HEK293 (cell line): Measurements from ENCODE around the gene DZIP1L.
"Not testable (repeated sequence)": the region's sequence is repeated elsewhere in the genome, so short reads cannot be mapped to it uniquely, and the experiment has no call there.

Experiments used
- CTCF ChIA-PET: fragments of 350-600 bp; formaldehyde crosslinking; extraction: SDS; loops from one replicate; lab custom pipeline; 2021; ENCODE audit warnings: antibody characterized with exemption; lab: Yijun Ruan, JAX
- POLR2A ChIA-PET: fragments of 300-600 bp; formaldehyde crosslinking; extraction: SDS; loops from one replicate; lab custom pipeline; 2020; ENCODE audit warnings: antibody characterized with exemption, inconsistent platforms; lab: Yijun Ruan, JAX
- H3K27ac ChIP-seq: fragments of 200-500 bp; sonication (Bioruptor generic); 2 replicates; pipeline ENCODE4 v1.5.1; 2014; ENCODE audit warnings: low read depth, low read length, control low read depth, inconsistent platforms; ENCODE audit errors: extremely low read depth
- H3K36me3 ChIP-seq, 2 experiments: fragments of 200-500 bp in 1 of 2; sonication (Bioruptor generic) in 1 of 2; 1 replicate in 1 of 2; 2 replicates in 1 of 2; pipeline ENCODE4 v1.5.1; 2014 to 2017; ENCODE audit warnings: inconsistent platforms in 2 of 2, low read length in 2 of 2; ENCODE audit not compliant: control insufficient read depth in 2 of 2, insufficient read depth in 1 of 2
- H3K4me1 ChIP-seq: fragments of 200-500 bp; sonication (Bioruptor generic); 2 replicates; pipeline ENCODE4 v1.5.1; 2014; ENCODE audit warnings: mild to moderate bottlenecking, low read length, inconsistent platforms; ENCODE audit not compliant: control insufficient read depth, insufficient read depth
- H3K4me3 ChIP-seq: 2 replicates; pipeline ENCODE4 v1.5.1; 2011; ENCODE audit warnings: low read depth, mild to moderate bottlenecking, control low read depth, low read length, moderate library complexity
- H3K9me3 ChIP-seq: fragments of 200-500 bp; sonication (Bioruptor generic); 2 replicates; pipeline ENCODE4 v1.5.1; 2014; ENCODE audit warnings: low read depth, low read length, inconsistent platforms; ENCODE audit not compliant: control insufficient read depth, insufficient read depth
- GLI2 ChIP-seq: fragments of 450-650 bp; formaldehyde crosslinking; IDR thresholded peaks from 2 replicates; pipeline ENCODE4; 2017; ENCODE audit warnings: missing biosample characterization, missing genetic modification characterization, low read depth, borderline replicate concordance
- GLIS1 ChIP-seq: fragments of 450-650 bp; formaldehyde crosslinking; IDR thresholded peaks from 2 replicates; pipeline ENCODE4 v1.5.1; 2016; ENCODE audit warnings: missing biosample characterization, missing genetic modification characterization
- KLF1 ChIP-seq: fragments of 450-650 bp; formaldehyde crosslinking; IDR thresholded peaks from 2 replicates; pipeline ENCODE4 v1.5.1; 2016; ENCODE audit warnings: missing biosample characterization, missing genetic modification characterization
- KLF7 ChIP-seq: fragments of 450-650 bp; formaldehyde crosslinking; IDR thresholded peaks from 2 replicates; pipeline ENCODE4 v1.5.1; 2016; ENCODE audit warnings: missing biosample characterization, missing genetic modification characterization, borderline replicate concordance
- KLF8 ChIP-seq: fragments of 450-650 bp; formaldehyde crosslinking; IDR thresholded peaks from 2 replicates; pipeline ENCODE4 v1.5.1; 2016; ENCODE audit warnings: missing biosample characterization, missing genetic modification characterization
- ZNF146 ChIP-seq: fragments of 450-650 bp; formaldehyde crosslinking; IDR thresholded peaks from 2 replicates; pipeline ENCODE4 v1.5.1; 2016; ENCODE audit warnings: missing biosample characterization, missing genetic modification characterization
- ZNF16 ChIP-seq: fragments of 450-650 bp; formaldehyde crosslinking; IDR thresholded peaks from 2 replicates; pipeline ENCODE4 v1.5.1; 2016; ENCODE audit warnings: low read depth, missing biosample characterization, missing genetic modification characterization
- ZNF202 ChIP-seq: fragments of 450-650 bp; formaldehyde crosslinking; IDR thresholded peaks from 2 replicates; pipeline ENCODE4 v1.5.1; 2016; ENCODE audit warnings: missing biosample characterization, missing genetic modification characterization, borderline replicate concordance
- ZNF571 ChIP-seq: fragments of 450-650 bp; formaldehyde crosslinking; IDR thresholded peaks from 2 replicates; pipeline ENCODE4 v1.5.0; 2017; ENCODE audit warnings: missing biosample characterization, missing genetic modification characterization
- ZNF600 ChIP-seq: fragments of 450-650 bp; formaldehyde crosslinking; IDR thresholded peaks from 2 replicates; pipeline ENCODE4 v1.5.1; 2016; ENCODE audit warnings: missing biosample characterization, missing genetic modification characterization
- TF ChIP-seq, protein P1 (sequence below): fragments of 450-650 bp; formaldehyde crosslinking; IDR thresholded peaks from 2 replicates; pipeline ENCODE4 v1.5.1; 2016; ENCODE audit warnings: missing biosample characterization, missing genetic modification characterization

DZIP1L gene

DNA sequence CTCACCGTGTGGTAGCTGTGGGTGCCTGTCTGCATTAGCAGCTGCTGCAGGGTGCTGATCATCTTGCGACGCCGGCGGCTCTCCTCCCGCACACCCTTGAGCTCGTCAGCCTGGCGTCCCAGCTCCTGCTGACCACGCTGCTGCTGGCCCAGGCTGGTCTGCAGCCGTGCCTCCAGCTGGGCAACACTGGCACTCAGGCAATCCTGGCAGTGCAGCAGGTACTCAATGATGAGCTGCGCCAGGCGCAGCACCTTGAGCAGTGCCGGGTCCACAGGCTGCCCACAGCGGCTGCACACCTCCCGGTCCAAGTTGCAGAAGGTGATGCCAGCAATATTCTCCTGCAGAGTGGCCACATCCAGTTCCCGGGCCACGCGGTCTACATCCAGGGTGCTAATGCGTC lies 11.9 kb downstream of the DZIP1L start:
- CTCF ChIA-PET, result no interaction called here

DNA sequence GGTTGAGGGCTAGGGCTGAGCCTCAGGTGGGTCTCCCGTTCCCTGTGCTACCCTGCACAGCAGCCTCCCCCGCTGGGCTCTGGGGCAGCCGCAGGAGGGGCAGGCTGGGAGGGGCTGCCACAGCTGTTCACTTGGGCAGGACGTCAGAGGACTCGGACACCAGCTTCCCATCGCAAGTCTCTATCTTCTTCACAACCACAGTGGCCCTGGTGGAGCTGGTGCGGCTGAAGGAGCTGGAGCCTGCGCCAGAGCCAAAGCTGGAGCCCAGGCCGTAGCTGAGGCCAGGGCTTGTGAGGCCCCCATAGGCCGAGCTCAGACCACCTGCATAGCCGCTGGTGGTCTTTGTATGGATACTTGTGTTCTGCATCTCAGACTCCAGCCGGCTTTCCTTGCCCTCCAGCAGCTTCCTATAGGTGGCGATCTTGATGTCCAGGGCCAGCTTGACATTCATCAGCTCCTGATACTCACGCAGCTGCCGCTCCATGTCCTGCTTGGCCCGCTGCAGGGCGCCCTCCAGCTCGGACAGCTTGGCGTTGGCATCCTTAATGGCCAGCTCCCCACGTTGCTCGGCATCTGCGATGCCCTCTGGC lies 14.0 kb downstream of the DZIP1L start:
- H3K27ac ChIP-seq, H3K4me1 ChIP-seq, H3K4me3 ChIP-seq, POLR2A ChIA-PET, H3K9me3 ChIP-seq: not testable (repeated sequence)
- H3K36me3 ChIP-seq, result peaks cover 0 to 51% of the 10 kb centered on the region in 2 experiments; a peak in 2 of 3 replicates
- CTCF ChIA-PET, result interaction anchor here (0.6 to 1.3 kb wide), 4 partner anchors 14 to 49 kb away, joined by 3 to 5 read pairs (median 3); partner anchors contain the start of gene DZIP1L

More for the DNA sequence above, 11.9 kb downstream of the DZIP1L start:
- H3K27ac ChIP-seq, result no peak overlapping the region
- POLR2A ChIA-PET, result no interaction called here
- TF ChIP-seq ZNF600, result no peak
- H3K4me3 ChIP-seq, result no peak overlapping the region
- no peaks in the 10 kb centered on the region for H3K9me3 ChIP-seq
- H3K36me3 ChIP-seq, result peaks cover 0 to 61% of the 10 kb centered on the region in 2 experiments; a peak in 2 of 3 replicates
- H3K4me1 ChIP-seq, result peaks cover 4% of the 10 kb centered on the region

DNA sequence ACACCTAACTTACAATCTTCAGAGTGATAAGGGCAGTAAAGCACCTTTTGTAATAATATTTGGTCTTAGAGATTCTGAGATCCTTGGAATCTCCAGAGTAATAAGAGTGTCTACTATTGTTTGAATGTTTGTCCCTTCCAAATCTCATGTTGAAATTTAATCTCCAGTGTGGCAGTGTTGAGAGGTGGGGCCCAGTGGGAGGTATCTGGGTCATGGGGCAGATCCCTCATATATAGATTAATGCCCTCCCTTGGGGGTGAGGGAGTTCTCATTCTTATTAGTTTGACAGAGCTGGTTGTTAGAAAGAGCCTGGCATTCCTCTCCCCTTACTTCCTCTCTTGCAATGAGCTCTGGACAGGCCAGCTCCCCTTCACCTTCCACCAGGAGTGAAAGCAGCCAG lies 16.0 kb downstream of the DZIP1L start:
- ChIA-PET CTCF (interaction anchor here (0.8 kb wide), 2 partner anchors 16 to 26 kb away, joined by 3 to 5 read pairs; partner anchors contain the start of gene DZIP1L), POLR2A (no interaction called here)
- TF ChIP-seq ZNF202, result no peak
- peak; percentile 66 for TF ChIP-seq GLIS1 (tag by site-specific recombination)
- TF ChIP-seq, protein P1, sequence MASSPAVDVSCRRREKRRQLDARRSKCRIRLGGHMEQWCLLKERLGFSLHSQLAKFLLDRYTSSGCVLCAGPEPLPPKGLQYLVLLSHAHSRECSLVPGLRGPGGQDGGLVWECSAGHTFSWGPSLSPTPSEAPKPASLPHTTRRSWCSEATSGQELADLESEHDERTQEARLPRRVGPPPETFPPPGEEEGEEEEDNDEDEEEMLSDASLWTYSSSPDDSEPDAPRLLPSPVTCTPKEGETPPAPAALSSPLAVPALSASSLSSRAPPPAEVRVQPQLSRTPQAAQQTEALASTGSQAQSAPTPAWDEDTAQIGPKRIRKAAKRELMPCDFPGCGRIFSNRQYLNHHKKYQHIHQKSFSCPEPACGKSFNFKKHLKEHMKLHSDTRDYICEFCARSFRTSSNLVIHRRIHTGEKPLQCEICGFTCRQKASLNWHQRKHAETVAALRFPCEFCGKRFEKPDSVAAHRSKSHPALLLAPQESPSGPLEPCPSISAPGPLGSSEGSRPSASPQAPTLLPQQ, result 0 out of 2 replicates have a peak, but pooled peaks have one; percentile 60
- TF ChIP-seq KLF1 (tag by site-specific recombination), result 0 out of 2 replicates have a peak, but pooled peaks have one; percentile 12
- H3K36me3 ChIP-seq, result peaks cover 0 to 57% of the 10 kb centered on the region in 2 experiments; a peak in 2 of 3 replicates
- no peak overlapping the region for H3K4me3 ChIP-seq
- H3K4me1 ChIP-seq, result peaks cover 4% of the 10 kb centered on the region
- H3K27ac ChIP-seq, result no peak overlapping the region
- H3K9me3 ChIP-seq, result no peaks in the 10 kb centered on the region

DNA sequence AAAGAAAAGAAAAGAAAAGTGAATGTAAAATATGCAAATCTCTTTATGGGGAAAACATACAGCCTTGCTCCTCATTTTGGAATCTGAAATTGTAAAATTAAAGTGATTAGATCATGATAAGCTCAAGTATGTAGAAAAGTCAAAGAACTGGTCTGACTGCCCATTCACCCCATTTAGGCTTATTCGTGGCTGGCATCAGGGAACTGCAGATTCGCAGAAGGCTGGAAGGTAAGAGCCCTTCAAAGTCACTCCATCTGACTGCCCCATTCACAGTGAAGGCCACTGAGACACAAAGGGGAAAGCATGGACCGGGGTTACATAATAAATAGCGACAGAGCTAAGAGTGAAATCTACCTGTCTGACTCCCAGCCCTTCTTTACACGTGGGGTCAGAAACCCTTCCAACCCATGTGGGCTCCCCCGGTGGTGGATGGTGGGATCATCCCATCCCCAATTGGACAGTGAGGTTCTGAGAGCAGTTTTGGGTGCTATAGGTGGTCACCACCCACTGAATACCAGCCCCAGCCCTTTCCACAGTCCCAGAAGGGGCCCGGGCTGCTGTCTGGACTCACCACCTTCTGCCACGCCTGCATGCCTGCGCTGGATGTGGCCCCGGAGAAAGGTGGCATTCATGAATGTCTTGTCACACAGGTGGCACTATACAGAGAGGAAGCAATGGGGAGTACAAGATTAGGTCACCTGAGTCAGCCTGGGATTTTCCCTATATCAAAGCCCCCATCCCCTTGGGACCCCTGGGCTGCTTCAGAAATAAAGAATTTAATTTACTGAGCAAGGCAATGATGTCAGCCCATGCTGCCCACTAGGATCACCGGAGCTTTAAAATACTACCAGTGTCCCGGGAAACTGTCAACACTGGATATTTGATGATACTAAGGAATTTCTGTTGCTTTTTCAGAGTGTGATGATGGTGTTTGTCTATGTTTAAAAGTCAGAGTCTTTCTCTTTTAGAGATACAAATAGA lies 17.9 kb downstream of the DZIP1L start:
- Histone ChIP-seq H3K4me1 (peaks cover 4% of the 10 kb centered on the region), H3K36me3 (peaks cover 0 to 57% of the 10 kb centered on the region in 2 experiments; a peak in 2 of 3 replicates), H3K27ac (no peak overlapping the region), H3K4me3 (no peak overlapping the region), H3K9me3 (no peaks in the 10 kb centered on the region)
- no peak for TF ChIP-seq ZNF571 (tag by site-specific recombination)
- TF ChIP-seq KLF7 (tag by site-specific recombination), result no peak
- no peak for TF ChIP-seq ZNF16 (tag by site-specific recombination)
- no peak for TF ChIP-seq KLF8 (tag by site-specific recombination)
- no peak for TF ChIP-seq GLI2
- no peak for TF ChIP-seq ZNF146 (tag by site-specific recombination)
- ChIA-PET CTCF (interaction anchor here (0.6 to 1.2 kb wide), 8 partner anchors 10 to 832 kb away, joined by 3 to 5 read pairs (median 3); no protein-coding TSS in a partner anchor), POLR2A (no interaction called here)
